HG03558 (cell line): ENCODE data around the gene NT5DC1.

ENCODE experiments used
- ATAC-seq: cut with Tn5 transposase; IDR thresholded peaks from one replicate; pipeline ENCODE4 v1.9.1; 2021; ENCODE audit warnings: moderate number of reproducible peaks; ENCODE audit not compliant: unreplicated experiment; ENCODE audit errors: extremely low read depth

The NT5DC1 gene

DNA sequence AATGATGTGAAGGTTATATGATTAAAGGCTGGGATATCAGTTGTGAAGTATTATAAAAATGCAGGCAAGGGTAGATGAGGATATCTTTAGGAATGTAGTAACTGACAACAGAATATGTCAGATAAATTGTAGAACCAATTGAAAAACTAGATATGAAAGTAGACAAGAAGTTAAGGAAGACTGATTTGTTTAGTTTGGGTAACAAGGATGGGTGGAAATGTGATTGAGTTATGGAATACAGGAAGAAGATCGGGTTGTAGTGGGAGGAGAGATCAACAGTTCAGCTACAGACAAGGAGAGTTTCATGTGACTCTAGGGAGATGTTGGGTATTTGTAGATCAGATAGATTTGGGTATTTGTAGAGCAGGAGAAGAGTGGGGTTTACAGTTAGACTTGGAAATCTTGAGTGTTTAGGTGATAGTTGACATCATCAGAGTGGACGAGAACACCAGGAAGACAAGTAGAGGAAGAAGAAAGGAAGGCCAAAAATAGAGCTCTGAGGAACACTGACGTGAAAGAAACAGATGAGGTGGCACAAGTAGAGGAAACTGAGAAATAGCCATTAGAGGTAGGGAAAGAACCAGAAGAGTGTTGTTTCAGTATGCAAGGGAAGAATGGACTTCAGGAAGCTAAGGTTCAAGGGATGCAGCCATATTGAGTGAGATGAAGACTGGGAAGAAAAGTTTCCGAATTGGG, 191.2 kb downstream of the NT5DC1 start:
- ATAC-seq, result no peak

DNA sequence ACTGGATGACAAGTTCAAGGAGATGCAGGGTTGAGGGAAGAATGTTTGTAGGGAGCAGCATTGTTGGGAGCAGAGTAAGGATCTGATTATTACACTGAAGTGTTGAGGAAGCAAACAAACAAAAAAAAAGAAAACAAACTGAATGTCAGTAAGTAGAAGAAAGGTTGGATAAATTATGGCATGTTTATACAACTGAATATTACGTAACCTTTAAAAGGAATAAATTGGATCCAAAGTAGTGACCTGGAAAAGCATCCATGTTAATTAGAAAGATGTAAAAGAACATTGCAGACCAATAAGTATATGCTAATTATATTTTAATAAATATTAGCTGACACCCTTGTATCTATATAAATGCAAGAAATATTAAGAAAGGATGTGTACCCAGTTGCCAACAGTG, 191.9 kb downstream of the NT5DC1 start:
- ATAC-seq, result no peak

DNA sequence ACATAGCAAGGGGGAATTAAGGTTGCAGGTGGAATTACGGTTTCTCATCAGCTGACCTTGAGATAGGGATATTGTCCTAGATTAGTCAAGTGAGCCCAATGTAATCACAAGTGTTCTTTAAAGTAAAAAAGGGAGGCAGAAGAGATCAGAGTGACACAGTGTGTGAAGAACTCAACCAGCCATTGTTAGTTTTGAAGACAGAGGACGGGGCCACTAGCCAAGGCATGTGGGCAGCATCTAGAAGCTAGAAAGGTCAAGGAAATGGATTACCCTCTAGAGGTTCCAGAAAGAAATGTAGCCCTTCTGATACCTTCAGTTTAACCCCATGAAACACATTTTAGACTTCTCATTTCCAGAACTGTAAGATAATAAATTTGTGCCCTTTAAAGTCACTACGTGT, 197.6 kb downstream of the NT5DC1 start:
- ATAC-seq, result no peak

- peak; percentile 61 for ATAC-seq
Measured at GRCh38 chr6:116298973-116299372, 198.3 kb downstream of the NT5DC1 start.
